ENCODE measurements around the gene BEAN1. TPM values are rescaled to one million over a fixed set of nuclear protein-coding genes. Genes with fewer than 3 reads are reported as not detected.

The BEAN1 gene
- total and polyA plus RNA-seq, 2 donors (not counting 1 experiment from before 2014, with no cell fraction given), result 0.07 TPM; not detected in 1

DNA sequence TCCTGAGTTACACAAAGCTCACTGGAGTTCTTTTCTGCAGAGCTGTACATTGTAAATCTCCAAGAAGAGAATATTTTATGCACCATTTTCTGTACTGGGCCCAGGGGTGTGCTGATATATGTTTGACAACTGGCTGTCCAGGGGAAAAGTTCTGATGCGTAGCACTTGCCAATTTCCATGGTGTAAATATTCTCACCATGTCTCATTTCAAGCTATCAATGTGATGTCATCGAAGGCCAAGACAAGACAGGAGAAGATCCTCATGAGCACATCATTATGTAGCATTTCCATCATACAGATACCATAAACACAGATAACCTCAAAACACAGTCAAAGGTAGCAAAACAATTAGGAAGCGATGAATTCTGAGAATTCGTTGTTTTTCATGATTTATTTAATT lies 41.7 kb upstream of the BEAN1 start:
- TF ChIP-seq, protein P1, sequence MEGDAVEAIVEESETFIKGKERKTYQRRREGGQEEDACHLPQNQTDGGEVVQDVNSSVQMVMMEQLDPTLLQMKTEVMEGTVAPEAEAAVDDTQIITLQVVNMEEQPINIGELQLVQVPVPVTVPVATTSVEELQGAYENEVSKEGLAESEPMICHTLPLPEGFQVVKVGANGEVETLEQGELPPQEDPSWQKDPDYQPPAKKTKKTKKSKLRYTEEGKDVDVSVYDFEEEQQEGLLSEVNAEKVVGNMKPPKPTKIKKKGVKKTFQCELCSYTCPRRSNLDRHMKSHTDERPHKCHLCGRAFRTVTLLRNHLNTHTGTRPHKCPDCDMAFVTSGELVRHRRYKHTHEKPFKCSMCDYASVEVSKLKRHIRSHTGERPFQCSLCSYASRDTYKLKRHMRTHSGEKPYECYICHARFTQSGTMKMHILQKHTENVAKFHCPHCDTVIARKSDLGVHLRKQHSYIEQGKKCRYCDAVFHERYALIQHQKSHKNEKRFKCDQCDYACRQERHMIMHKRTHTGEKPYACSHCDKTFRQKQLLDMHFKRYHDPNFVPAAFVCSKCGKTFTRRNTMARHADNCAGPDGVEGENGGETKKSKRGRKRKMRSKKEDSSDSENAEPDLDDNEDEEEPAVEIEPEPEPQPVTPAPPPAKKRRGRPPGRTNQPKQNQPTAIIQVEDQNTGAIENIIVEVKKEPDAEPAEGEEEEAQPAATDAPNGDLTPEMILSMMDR (conservative IDR thresholded peaks at IDR 0.05 in 1 of 2, IDR thresholded peaks at IDR 0.05 in 1 of 2; ENCODE audit: low read depth in 1 of 2, low read length in 2 of 2), result no peak
- no peak for TF ChIP-seq EZH2 (IDR thresholded peaks at IDR 0.05; ENCODE audit: low read length, missing control alignments)
- DNase-seq (ENCODE audit: low read depth in 2 of 2), result no peak
- H3K4me1 ChIP-seq (ENCODE audit: control insufficient read depth, extremely low read depth, insufficient read depth, low read length), result no peaks in the 10 kb centered on the region
- no peak overlapping the region for H3K4me2 ChIP-seq (ENCODE audit: extremely low read depth, insufficient read depth, low read length)
- no peaks in the 10 kb centered on the region for H3K9me3 ChIP-seq (ENCODE audit: control insufficient read depth, insufficient read depth, low read depth, low read length)
- H2AFZ ChIP-seq (ENCODE audit: low read length), result no peak overlapping the region
- no peak overlapping the region for H3K27ac ChIP-seq (ENCODE audit: insufficient read depth, low read length)
- H3K36me3 ChIP-seq (ENCODE audit: control insufficient read depth, insufficient read depth, low read length), result no peaks in the 10 kb centered on the region
- H3K9ac ChIP-seq (ENCODE audit: insufficient read depth, low read length), result no peak overlapping the region
- peaks cover 2% of the 10 kb centered on the region for H3K27me3 ChIP-seq (ENCODE audit: control insufficient read depth, insufficient read depth, low read length)
- no peaks in the 10 kb centered on the region for H4K20me1 ChIP-seq (ENCODE audit: control insufficient read depth, extremely low read depth, insufficient read depth, low read length)
- no peaks in the 10 kb centered on the region for H3K79me2 ChIP-seq (ENCODE audit: control insufficient read depth, insufficient read depth, low read length)
- no peak overlapping the region for H3K4me3 ChIP-seq (replicated peaks in 1 of 4; ENCODE audit: control extremely low read depth in 1 of 4, insufficient read depth in 1 of 4, low read depth in 3 of 4, low read length in 4 of 4)

DNA sequence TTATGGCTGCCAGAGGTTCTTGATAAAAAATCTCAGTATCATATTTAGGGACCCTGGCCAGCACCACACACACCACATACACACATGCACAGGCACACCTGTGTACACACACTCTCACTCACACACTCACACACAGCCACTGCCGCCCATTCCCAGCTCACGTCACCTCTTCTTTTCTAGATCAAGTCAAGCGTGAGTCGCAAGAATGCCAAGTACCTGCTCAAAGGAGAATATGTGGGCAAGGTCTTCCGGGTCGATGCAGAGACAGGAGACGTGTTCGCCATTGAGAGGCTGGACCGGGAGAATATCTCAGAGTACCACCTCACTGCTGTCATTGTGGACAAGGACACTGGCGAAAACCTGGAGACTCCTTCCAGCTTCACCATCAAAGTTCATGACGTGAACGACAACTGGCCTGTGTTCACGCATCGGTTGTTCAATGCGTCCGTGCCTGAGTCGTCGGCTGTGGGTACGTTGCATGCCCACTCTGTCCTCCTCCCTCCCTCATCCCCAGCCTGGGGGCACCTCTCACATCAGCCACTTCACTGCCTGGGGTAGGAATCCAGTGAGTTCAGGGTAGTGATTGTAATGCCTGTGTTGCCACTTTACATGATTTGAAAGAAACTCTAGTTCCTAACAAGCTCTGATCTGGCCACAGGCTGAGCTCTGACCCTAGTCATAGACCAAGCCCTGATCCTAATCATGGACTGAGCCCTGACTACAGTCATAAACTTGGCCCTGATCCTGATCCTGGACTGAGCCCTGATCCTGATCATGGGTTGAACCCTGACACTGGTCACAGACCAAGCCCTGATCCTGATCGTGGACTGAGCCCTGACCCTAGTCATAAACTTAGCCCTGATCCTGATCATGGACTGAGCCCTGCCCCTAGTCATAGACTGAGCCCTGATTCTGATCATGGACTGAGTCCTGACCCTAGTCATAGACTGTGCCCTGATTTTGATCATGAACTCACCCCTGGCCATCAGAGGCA lies 40.2 kb upstream of the BEAN1 start:
- no peaks in the 10 kb centered on the region for H3K79me2 ChIP-seq (ENCODE audit: control insufficient read depth, insufficient read depth, low read length)

DNA sequence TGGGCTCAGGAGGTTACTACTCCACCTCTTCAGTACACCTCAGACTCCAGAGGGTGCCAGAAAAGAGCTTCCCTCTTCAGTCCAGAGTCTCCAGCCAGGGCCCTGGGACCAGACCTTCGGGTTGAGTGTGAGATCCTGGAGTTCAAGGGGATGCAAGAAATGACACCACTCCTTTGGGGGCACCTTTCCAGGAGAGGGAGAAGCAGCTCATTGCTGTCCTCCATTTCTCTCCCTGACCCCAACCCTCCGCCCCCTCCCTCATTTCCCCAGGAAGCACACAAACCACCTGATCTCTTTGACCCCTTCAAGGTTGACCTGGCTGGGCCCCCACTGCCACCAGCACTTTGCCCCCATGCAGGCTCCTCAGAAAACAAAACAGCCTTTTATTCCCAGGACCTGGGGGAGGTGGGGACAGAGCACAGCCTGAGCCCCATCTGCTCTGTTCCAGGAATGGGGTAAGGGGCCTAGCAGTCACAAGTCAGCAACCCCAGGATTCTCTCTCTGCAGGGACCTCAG lies 39.2 kb upstream of the BEAN1 start:
- Histone ChIP-seq H3K27ac (ENCODE audit: insufficient read depth, low read length) (no peak overlapping the region), H3K36me3 (ENCODE audit: control insufficient read depth, insufficient read depth, low read length) (no peaks in the 10 kb centered on the region), H3K9me3 (ENCODE audit: control insufficient read depth, insufficient read depth, low read depth, low read length) (no peaks in the 10 kb centered on the region), H3K4me2 (ENCODE audit: extremely low read depth, insufficient read depth, low read length) (no peak overlapping the region), H2AFZ (ENCODE audit: low read length) (no peak overlapping the region), H4K20me1 (ENCODE audit: control insufficient read depth, extremely low read depth, insufficient read depth, low read length) (no peaks in the 10 kb centered on the region), H3K9ac (ENCODE audit: insufficient read depth, low read length) (no peak overlapping the region), H3K79me2 (ENCODE audit: control insufficient read depth, insufficient read depth, low read length) (no peaks in the 10 kb centered on the region), H3K4me1 (ENCODE audit: control insufficient read depth, extremely low read depth, insufficient read depth, low read length) (no peaks in the 10 kb centered on the region), H3K4me3 (replicated peaks in 1 of 4; ENCODE audit: control extremely low read depth in 1 of 4, insufficient read depth in 1 of 4, low read depth in 3 of 4, low read length in 4 of 4) (no peak overlapping the region), H3K27me3 (ENCODE audit: control insufficient read depth, insufficient read depth, low read length) (peaks cover 2% of the 10 kb centered on the region)
- no peak for TF ChIP-seq EZH2 (IDR thresholded peaks at IDR 0.05; ENCODE audit: low read length, missing control alignments)
- TF ChIP-seq, protein P1 (conservative IDR thresholded peaks at IDR 0.05 in 1 of 2, IDR thresholded peaks at IDR 0.05 in 1 of 2; ENCODE audit: low read depth in 1 of 2, low read length in 2 of 2), result no peak
- no peak for DNase-seq (ENCODE audit: low read depth in 2 of 2)

More for the DNA sequence above, 40.2 kb upstream of the BEAN1 start:
- H3K9me3 ChIP-seq (ENCODE audit: control insufficient read depth, insufficient read depth, low read depth, low read length), result no peaks in the 10 kb centered on the region
- no peak overlapping the region for H3K4me3 ChIP-seq (replicated peaks in 1 of 4; ENCODE audit: control extremely low read depth in 1 of 4, insufficient read depth in 1 of 4, low read depth in 3 of 4, low read length in 4 of 4)
- H3K27me3 ChIP-seq (ENCODE audit: control insufficient read depth, insufficient read depth, low read length), result peaks cover 2% of the 10 kb centered on the region
- TF ChIP-seq EZH2 (IDR thresholded peaks at IDR 0.05; ENCODE audit: low read length, missing control alignments), result no peak
- TF ChIP-seq, protein P1 (conservative IDR thresholded peaks at IDR 0.05 in 1 of 2, IDR thresholded peaks at IDR 0.05 in 1 of 2; ENCODE audit: low read depth in 1 of 2, low read length in 2 of 2), result no peak
- no peak overlapping the region for H3K27ac ChIP-seq (ENCODE audit: insufficient read depth, low read length)
- no peaks in the 10 kb centered on the region for H3K36me3 ChIP-seq (ENCODE audit: control insufficient read depth, insufficient read depth, low read length)
- H3K4me1 ChIP-seq (ENCODE audit: control insufficient read depth, extremely low read depth, insufficient read depth, low read length), result no peaks in the 10 kb centered on the region
- H2AFZ ChIP-seq (ENCODE audit: low read length), result no peak overlapping the region
- H3K9ac ChIP-seq (ENCODE audit: insufficient read depth, low read length), result no peak overlapping the region
- DNase-seq (ENCODE audit: low read depth in 2 of 2), result no peak
- H3K4me2 ChIP-seq (ENCODE audit: extremely low read depth, insufficient read depth, low read length), result no peak overlapping the region
- no peaks in the 10 kb centered on the region for H4K20me1 ChIP-seq (ENCODE audit: control insufficient read depth, extremely low read depth, insufficient read depth, low read length)

Data from fibroblast of lung (primary cell).